IPS DF 4.7 (cell line): ENCODE measurements around the gene CLTC.

Experiments used
- DNase-seq: peaks from one replicate; pipeline ENCODE4 v3.0.0-alpha.2; 2013; ENCODE audit warnings: low spot score; ENCODE audit errors: extremely low read depth

Gene CLTC

DNA sequence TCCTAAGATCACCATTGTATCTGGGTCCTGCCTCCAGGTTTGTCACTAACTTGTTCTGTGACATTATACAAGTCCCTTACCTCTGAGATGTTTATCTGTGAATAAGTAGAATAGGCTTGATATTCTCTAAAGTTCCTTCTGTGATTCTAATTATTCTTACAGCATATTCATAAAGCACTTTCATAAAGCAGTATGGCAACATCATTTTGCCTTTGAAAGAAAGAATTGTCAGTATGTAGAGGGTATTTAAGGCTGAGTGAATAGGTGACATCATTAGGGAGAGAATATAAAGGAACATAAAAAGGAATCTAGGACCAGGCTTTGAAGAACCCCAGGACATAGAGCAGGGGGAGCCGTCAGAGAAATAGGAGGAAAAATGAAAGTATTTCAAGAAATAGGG, 103.3 kb downstream of the CLTC start:
- no peak for DNase-seq

GRCh38 chr17:59723607-59724006, 103.9 kb downstream of the CLTC start:
- no peak for DNase-seq

- no peak for DNase-seq
Measured at GRCh38 chr17:59725691-59726090, 106.0 kb downstream of the CLTC start.

DNA sequence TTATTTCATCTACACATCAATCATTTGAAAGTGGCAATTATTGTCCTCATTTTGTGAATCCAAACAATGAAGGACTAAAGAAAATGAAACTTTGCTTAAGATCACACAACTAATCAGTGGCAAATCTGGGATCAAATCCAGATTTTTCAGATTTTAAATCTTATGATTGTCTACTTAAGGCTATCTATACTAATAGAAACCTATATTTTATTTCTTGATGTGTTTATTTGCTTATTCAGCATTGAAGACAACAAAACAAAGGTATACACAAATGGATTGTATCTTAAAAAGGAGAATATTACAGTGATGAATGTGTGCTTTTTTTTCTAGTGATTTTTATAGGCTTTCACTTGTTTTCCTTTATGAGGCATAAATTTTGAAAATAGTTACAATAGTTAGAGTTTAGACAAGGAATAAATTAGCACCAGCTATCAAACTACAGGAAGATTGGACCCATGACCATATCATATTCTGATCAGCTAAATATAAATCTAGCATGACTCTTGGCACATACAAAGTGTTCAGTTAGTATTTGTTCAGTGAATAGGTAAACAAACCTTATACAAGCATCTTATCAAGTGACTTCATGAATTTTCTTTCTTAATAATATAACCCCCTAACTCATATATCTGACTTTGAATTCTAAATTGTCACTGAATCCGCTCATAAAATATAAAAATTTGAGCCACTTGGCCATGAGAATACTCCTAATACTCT, 108.3 kb downstream of the CLTC start:
- DNase-seq: no peak

- no peak for DNase-seq
Measured at GRCh38 chr17:59730268-59730834, 110.7 kb downstream of the CLTC start.

GRCh38 chr17:59733697-59734096, 114.0 kb downstream of the CLTC start:
- no peak for DNase-seq

DNA sequence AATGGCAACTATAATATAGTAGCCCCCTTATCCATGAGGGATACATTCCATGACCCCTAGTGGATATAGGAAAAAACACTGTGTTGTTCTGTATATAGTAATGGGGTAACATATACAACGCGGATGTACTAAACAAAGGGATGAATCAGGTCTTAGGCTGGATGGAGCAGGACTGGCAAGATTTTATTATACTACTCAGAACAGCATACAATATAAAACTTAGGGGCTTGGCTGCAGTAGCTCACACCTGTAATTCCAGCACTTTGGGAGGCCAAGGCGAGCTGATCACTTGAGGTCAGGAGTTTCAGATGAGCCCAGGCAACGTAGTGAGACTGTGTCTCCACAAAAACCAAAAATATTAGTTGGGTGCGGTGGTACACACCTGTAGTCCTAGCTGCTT, 114.5 kb downstream of the CLTC start:
- DNase-seq: no peak

DNA sequence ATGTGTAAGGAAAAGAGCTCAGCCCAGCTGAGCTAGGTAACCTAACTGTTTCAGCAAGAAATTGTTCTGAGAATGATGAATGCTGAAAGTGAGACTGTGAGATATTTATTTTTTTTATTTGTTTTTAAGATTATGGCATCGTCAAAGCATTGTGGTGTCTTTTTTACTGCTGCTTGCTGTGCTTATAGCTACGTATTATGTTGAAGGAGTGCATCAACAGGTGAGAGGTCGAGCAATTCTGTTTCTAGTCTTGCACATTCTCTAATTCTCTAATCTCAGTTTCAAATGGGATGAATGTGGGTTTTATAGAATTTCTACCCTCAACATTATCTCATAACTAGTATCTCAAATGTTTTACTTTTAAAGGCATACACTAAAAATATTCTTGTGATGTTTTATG, 117.6 kb downstream of the CLTC start:
- DNase-seq: no peak

DNA sequence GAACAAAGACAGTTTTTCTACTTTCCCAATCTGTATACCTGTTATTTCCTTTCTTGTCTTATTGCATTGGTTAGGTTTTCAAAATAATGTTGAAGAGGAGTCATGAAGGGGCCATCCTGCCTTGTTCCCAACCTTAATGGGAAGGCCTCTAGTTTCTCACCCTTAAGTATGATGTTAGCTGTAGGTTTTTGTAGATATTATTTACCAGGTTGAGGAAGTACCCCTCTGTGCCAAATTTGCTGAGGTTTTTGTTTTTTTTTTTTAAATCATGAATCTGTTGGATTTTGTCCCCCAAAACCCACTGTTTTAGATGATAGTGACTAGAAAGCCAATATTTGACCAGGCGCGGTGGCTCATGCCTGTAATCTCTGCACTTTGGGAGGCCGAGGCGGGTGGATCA, 124.1 kb downstream of the CLTC start:
- DNase-seq: no peak

DNA sequence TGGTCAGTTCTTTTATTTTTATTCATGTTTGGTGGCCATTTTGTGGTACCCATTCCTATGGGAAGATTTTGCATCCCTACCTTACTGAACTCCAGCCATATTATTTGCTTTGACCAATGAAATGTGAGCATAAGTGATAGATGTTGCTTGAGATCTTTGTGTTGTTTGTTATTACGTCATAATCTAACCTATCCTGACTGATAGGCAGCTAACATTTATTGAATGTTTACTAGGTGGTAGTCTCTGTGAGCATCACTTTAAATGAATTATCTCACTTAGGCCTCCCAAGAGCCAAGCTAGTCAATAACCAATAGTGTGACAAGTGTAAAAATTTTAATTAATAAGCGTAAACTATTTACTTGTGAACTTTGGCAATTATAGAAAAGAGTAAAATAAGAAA, 125.3 kb downstream of the CLTC start:
- no peak for DNase-seq
